Activated CD4-positive, alpha-beta T cell treated with anti-CD3 and anti-CD28 coated beads, Interleukin-2, amount 10 ng/mL, durations not matched to agents 24 days and 14 days (primary cell): ENCODE results near the gene STK10. TPM values are rescaled to one million over a fixed set of nuclear protein-coding genes. Genes with fewer than 3 reads are reported as not detected.
A peak's percentile ranks its signal among the peaks of the same experiment; 100 is the strongest.
"Not testable (repeated sequence)": the region's sequence is repeated elsewhere in the genome, so short reads cannot be mapped to it uniquely, and the experiment has no call there.

Experiments
- DNase-seq: peaks from one replicate; pipeline ENCODE4 v3.0.0; 2022
- H3K27ac Mint-ChIP-seq: one replicate; pipeline ENCODE4 v1.8.0; 2022; ENCODE audit warnings: mild to moderate bottlenecking, mixed read lengths
- H3K27me3 Mint-ChIP-seq: one replicate; pipeline ENCODE4 v1.8.0; 2022; ENCODE audit warnings: mixed read lengths
- H3K36me3 Mint-ChIP-seq: one replicate; pipeline ENCODE4 v1.8.0; 2022; ENCODE audit warnings: low read depth, mild to moderate bottlenecking, mixed read lengths
- H3K4me1 Mint-ChIP-seq: one replicate; pipeline ENCODE4 v1.8.0; 2021; ENCODE audit warnings: mixed read lengths
- H3K4me3 Mint-ChIP-seq: one replicate; pipeline ENCODE4 v1.8.0; 2022; ENCODE audit warnings: mild to moderate bottlenecking, moderate library complexity, mixed read lengths
- H3K9me3 Mint-ChIP-seq: one replicate; pipeline ENCODE4 v1.8.0; 2021; ENCODE audit warnings: mixed read lengths
- intact Hi-C: fragments of 100-400 bp; cut with micrococcal nuclease; formaldehyde crosslinking; loops from one replicate; pipeline ENCODE4 v1.15.1; 2023
- total RNA-seq: library from RNA; stranded (reverse); gene quantifications from 2 replicates; pipeline ENCODE4 v1.2.3, GENCODE V29; 2022

Gene STK10
- total RNA-seq, 1 donor from 2014 or later, result 87.9 TPM

DNA sequence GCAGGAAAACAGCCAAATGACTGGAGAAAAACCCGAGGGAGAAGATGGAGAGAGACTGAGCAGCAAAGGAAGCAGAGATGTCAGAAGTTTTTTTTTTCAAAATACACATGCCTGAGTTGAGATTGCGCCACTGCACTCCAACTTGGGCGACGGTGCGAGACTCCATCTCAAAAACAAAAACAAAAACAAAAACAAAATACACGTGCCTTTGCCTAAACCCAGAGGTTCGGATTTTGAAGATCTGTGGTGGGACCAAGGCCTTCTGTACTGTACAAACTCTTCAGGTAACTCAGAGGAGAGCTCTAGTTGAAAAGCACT is 142.8 kb downstream of the STK10 start:
- H3K27ac Mint-ChIP-seq, result no peak overlapping the region
- no peak overlapping the region for H3K4me3 Mint-ChIP-seq
- intact Hi-C loops, result no loop called here
- no peak for DNase-seq
- no peaks in the 10 kb centered on the region for H3K9me3 Mint-ChIP-seq
- H3K4me1 Mint-ChIP-seq, result peaks cover 9% of the 10 kb centered on the region
- peaks cover 32% of the 10 kb centered on the region for H3K36me3 Mint-ChIP-seq
- no peaks in the 10 kb centered on the region for H3K27me3 Mint-ChIP-seq

DNA sequence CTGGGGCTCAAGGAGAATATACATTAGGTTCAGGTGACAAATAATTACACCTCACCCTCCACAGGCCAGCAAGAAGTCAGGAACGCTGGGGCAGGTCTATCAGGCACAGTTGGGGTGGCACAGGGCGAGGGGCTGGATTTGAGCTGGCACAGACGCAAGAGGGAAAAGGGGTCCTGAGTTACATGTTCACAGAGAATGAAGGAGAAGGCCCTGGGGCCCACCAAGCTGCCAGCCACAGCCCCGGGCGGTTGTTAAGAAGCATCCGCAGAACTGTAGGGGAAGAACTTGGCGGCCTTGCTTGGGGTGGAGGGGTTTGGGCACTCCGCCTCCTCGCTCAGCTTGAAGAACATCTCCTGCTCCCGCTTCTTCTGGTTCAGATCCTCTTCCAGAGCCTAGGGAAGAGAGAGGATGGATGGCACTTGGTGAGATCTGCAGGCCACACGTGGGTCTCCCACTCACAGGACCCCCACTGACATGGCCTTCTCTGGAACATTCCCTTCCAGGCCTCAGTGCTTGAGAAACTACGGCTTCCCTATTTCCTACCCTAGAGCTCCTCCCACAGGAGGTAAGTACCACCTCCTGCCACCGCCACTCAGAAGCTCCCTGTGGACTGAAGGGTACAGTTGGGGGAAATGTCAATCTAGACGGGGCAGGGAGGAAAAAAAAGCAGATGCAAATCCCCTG is 143.3 kb downstream of the STK10 start:
- no peak overlapping the region for H3K27ac Mint-ChIP-seq
- no peaks in the 10 kb centered on the region for H3K27me3 Mint-ChIP-seq
- DNase-seq, result no peak
- intact Hi-C loops, result no loop called here
- H3K4me3 Mint-ChIP-seq, result no peak overlapping the region
- H3K4me1 Mint-ChIP-seq, result peaks cover 12% of the 10 kb centered on the region
- H3K9me3 Mint-ChIP-seq, result no peaks in the 10 kb centered on the region
- H3K36me3 Mint-ChIP-seq, result peaks cover 29% of the 10 kb centered on the region

DNA sequence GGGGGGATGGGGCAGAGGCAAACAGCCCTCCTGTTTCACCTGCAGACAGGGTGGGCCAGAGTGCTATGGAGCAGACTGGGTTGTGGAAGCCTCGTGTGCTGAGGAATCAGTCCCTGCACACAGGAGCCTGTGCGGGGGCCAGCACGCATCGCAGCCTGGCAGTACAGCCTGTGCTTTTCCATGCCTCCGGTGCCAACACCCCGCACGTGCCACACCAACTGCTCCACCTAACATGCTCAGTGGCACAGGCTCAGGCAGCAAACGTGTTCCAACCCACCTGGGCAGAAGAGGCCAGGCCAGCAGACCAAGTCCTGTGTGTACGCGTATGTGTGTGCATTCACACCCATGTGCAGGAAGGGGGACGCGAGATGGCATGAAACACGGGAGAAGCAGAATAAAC is 144.2 kb downstream of the STK10 start:
- intact Hi-C loops, result no loop called here
- no peak overlapping the region for H3K27ac Mint-ChIP-seq
- H3K9me3 Mint-ChIP-seq, result no peaks in the 10 kb centered on the region

DNA sequence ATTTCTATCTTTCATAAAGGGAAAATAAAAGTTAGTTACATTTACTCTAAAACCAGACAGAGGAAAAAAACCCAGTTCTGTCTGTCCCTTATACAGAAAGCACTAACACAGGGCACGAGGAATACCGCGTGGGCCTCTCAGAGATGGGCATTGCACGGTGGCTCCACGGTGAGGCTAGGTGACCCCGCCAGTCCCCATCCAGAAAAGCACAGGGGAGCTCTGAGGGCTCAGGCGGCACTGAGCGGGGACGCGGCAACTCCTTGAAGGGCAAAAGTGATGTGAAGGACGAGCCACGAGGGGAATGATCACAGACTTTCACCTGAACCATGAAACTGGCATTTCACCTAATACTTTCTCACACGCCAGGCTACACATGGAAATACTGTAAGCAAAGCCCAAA is 145.8 kb downstream of the STK10 start:
- H3K4me1 Mint-ChIP-seq, result peaks cover 7% of the 10 kb centered on the region
- H3K27me3 Mint-ChIP-seq, result no peaks in the 10 kb centered on the region
- no peak overlapping the region for H3K4me3 Mint-ChIP-seq
- H3K9me3 Mint-ChIP-seq, result no peaks in the 10 kb centered on the region
- intact Hi-C loops, result no loop called here
- H3K27ac Mint-ChIP-seq, result no peak overlapping the region
- H3K36me3 Mint-ChIP-seq, result peaks cover 18% of the 10 kb centered on the region
- no peak for DNase-seq

More for the DNA sequence above, 144.2 kb downstream of the STK10 start:
- Mint-ChIP-seq H3K36me3 (peaks cover 24% of the 10 kb centered on the region), H3K4me3 (no peak overlapping the region), H3K4me1 (peaks cover 12% of the 10 kb centered on the region), H3K27me3 (no peaks in the 10 kb centered on the region)
- DNase-seq, result no peak

DNA sequence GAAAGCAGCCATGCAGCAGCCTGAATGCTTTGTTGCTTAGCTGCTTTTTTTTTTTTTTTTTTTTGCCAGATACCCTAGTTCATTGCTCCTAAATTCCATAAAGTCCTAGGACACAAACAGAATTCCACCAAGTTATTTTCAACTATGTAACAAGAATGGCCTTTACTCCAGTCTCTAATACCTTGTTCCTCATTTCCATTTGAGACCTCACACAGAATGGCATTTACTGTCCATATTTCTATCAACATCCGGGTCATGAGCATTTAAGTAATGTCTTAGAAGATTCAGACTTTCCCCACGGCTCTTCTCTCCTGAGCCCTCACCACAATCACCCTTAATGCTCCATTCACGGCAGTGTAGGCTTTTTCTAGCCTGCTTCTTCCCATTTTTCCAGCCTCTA is 149.9 kb downstream of the STK10 start:
- H3K36me3 Mint-ChIP-seq, result peaks cover 1% of the 10 kb centered on the region
- H3K9me3 Mint-ChIP-seq, result no peaks in the 10 kb centered on the region
- DNase-seq, result no peak
- no peak overlapping the region for H3K4me3 Mint-ChIP-seq
- no peak overlapping the region for H3K27ac Mint-ChIP-seq
- H3K27me3 Mint-ChIP-seq, result no peaks in the 10 kb centered on the region
- H3K4me1 Mint-ChIP-seq, result peaks cover 15% of the 10 kb centered on the region
- intact Hi-C loops, result no loop called here

DNA sequence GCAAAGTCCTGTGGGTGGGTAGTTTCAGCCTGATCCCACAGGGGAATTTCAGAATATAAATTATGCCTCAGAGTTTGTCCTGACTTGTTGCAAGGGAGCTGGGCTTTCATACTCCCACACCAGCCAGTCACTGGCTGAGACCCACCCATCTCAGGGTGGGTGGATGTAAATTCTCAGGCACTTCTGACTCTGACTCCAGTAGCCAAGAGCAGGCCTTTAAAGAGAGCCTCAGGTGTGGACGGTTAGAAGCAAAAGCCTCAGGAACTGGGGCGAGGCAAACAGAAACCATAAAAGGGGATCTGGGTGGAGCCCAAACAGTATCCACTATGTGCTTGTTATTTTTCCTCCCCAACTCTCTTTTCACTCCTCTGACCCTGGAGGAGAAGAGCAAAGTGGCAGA is 153.0 kb downstream of the STK10 start:
- Mint-ChIP-seq H3K27ac (peak overlapping the region; percentile 39), H3K9me3 (peaks cover 15% of the 10 kb centered on the region), H3K4me3 (peak overlapping the region; percentile 31), H3K27me3 (no peaks in the 10 kb centered on the region), H3K36me3 (peaks cover 2% of the 10 kb centered on the region), H3K4me1 (peaks cover 12% of the 10 kb centered on the region)
- DNase-seq, result no peak
- intact Hi-C loops, result loop anchor here (1.0 kb wide), 1 partner anchor 74 kb away; no protein-coding TSS in a partner anchor

DNA sequence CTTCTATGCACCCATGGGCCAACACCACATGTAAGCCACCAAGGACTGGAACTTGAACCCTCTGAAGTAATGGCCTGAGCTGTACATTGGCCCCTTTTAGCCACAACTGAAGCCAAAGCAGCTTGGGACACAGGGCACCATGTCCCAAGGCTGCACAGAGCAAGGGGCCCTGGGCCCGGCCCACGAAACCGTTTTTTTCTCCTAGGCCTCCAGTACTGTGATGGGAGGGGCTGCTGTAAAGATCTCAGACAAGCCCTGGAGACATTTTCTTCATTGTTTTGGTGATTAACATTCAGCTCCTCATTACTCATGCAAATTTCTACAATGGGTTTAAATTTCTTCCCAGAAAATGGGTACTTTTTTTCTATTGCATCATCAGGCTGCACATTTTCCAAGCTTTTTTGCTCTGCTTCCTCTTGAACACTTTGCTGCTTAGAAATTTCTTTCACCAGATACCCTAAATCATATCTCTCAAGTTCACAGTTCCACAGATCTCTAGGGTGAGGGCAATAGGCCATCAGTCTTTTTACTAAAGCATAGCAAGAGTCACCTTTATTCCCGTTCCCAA is 156.0 kb downstream of the STK10 start:
- DNase-seq, result no peak
- no peaks in the 10 kb centered on the region for H3K27me3 Mint-ChIP-seq
- H3K4me1 Mint-ChIP-seq, result peaks cover 11% of the 10 kb centered on the region
- peaks cover 2% of the 10 kb centered on the region for H3K36me3 Mint-ChIP-seq
- H3K4me3 Mint-ChIP-seq, result no peak overlapping the region
- peaks cover 15% of the 10 kb centered on the region for H3K9me3 Mint-ChIP-seq
- intact Hi-C loops, result no loop called here
- H3K27ac Mint-ChIP-seq, result no peak overlapping the region

DNA sequence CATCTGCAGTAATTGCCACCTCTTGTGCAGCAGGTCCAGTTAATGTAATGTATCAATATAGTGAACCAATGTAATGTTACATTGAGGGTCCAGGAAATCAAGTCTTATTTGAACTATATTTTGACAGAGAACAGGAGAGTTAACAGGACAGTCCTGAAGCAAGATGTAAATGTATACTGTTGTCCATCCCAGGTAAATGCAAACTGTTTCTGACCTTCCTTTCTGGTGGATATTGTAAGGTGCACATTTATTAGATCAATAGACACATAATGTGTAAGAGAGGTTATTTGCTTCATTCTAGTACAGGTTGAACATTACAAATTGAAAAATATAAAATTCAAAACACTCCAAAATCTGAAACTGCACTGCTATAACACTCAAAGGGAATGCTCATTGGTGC is 158.1 kb downstream of the STK10 start:
- Mint-ChIP-seq H3K36me3 (peaks cover 2% of the 10 kb centered on the region), H3K27me3 (no peaks in the 10 kb centered on the region), H3K9me3 (peaks cover 15% of the 10 kb centered on the region), H3K27ac (no peak overlapping the region), H3K4me1 (peaks cover 4% of the 10 kb centered on the region), H3K4me3 (no peak overlapping the region)
- intact Hi-C loops, result no loop called here
- no peak for DNase-seq

DNA sequence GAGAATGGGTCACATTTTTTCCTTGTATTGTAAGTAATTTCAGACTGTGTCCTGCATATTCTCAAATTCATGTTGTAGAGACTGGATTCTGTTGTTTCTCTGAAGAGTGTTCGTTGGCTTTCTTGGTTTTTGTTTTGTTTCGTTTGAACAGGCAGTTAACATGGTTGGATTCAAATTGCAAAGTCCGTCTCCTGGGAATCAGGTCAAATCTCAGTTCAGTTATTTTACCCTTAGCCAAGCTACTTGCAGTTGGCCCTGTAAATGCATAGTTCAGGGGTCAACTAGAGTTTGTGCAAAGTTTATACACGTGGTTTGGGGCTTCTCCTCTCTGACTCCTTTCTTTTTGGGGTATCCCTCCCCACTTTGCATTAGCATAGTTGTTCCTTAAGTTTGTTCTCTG is 159.9 kb downstream of the STK10 start:
- DNase-seq, result no peak
- Mint-ChIP-seq H3K4me1 (no peaks in the 10 kb centered on the region), H3K27me3 (no peaks in the 10 kb centered on the region), H3K9me3 (peaks cover 15% of the 10 kb centered on the region), H3K27ac (no peak overlapping the region), H3K4me3 (no peak overlapping the region), H3K36me3 (peaks cover 2% of the 10 kb centered on the region)
- intact Hi-C loops, result no loop called here

DNA sequence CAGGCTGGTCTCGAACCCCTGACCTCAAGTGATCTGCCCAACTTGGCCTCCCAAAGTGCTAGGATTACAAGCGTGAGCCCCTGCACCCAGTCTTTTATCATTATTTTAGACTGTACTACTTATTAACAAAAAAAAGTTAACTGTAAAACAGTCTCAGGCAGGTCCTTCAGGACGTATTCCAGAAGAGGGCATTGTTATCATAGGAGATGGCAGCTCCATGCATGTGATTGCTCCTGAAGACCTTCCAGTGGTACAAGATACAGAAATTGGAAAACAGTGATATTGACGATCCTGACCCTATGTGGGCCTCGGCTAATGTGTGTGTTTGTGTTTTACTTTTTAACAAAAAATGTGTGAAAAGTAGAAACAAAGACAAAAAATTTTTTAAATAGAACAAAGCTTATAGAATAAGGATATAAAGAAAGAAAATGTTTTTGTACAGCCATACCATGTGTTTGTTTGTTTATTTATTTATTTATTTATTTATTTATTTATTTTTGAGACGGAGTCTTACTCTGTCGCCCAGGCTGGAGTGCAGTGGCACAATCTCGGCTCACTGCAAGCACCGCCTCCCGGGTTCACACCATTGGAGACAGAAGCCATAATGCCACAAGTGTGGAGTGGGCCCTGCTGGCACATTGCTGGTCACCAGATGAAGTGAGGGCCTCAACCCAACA is 167.8 kb downstream of the STK10 start:
- DNase-seq, H3K27ac Mint-ChIP-seq, H3K36me3 Mint-ChIP-seq, intact Hi-C loops, H3K4me1 Mint-ChIP-seq, H3K9me3 Mint-ChIP-seq, H3K27me3 Mint-ChIP-seq, H3K4me3 Mint-ChIP-seq: not testable (repeated sequence)

DNA sequence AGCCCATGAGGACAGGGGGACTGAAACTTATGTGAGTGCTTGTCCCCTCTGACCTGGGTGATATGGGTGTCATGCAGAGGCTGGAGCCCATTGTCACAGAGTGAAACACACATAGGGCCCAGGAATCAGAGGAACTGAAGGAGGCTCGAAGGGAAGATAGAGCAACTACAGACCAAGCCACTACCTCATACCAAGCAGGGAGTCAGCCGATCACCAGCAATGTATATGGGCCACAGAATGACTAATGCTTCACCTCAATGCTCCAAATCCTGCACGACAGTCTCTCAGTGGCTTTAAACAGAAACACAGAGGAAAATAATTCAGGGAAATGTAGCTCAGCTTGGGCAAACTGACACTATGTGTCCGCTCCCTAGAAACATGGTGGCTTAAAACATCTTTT is 172.7 kb downstream of the STK10 start:
- H3K27ac Mint-ChIP-seq, result no peak overlapping the region

DNA sequence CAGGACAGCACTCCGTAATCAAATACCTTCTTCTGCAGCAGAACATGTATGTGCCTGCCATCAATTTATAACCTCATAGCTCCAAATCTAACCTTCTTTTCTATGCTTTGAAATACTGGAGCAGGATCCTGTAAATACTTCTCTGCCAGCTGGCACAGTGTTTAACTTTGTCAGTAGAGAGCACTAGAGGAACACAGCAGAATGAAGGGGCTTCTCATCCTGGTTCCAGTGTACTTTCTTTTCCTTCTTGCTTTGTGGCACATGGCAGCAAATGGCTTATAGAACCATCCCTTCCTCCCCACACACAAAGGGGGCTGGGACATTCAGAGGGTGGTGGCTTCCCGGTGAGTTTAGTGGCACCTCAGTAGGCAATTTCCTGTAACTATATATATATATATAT is 177.7 kb downstream of the STK10 start:
- peaks cover 19% of the 10 kb centered on the region for H3K4me1 Mint-ChIP-seq
- intact Hi-C loops, result no loop called here
- no peak for DNase-seq
- H3K36me3 Mint-ChIP-seq, result peaks cover 10% of the 10 kb centered on the region
- H3K4me3 Mint-ChIP-seq, result no peak overlapping the region
- no peaks in the 10 kb centered on the region for H3K9me3 Mint-ChIP-seq
- no peaks in the 10 kb centered on the region for H3K27me3 Mint-ChIP-seq
- no peak overlapping the region for H3K27ac Mint-ChIP-seq

More for the DNA sequence above, 172.7 kb downstream of the STK10 start:
- no peak overlapping the region for H3K4me3 Mint-ChIP-seq
- no peak for DNase-seq
- intact Hi-C loops, result no loop called here
- no peaks in the 10 kb centered on the region for H3K9me3 Mint-ChIP-seq
- no peaks in the 10 kb centered on the region for H3K27me3 Mint-ChIP-seq
- H3K4me1 Mint-ChIP-seq, result peaks cover 5% of the 10 kb centered on the region
- H3K36me3 Mint-ChIP-seq, result no peaks in the 10 kb centered on the region

DNA sequence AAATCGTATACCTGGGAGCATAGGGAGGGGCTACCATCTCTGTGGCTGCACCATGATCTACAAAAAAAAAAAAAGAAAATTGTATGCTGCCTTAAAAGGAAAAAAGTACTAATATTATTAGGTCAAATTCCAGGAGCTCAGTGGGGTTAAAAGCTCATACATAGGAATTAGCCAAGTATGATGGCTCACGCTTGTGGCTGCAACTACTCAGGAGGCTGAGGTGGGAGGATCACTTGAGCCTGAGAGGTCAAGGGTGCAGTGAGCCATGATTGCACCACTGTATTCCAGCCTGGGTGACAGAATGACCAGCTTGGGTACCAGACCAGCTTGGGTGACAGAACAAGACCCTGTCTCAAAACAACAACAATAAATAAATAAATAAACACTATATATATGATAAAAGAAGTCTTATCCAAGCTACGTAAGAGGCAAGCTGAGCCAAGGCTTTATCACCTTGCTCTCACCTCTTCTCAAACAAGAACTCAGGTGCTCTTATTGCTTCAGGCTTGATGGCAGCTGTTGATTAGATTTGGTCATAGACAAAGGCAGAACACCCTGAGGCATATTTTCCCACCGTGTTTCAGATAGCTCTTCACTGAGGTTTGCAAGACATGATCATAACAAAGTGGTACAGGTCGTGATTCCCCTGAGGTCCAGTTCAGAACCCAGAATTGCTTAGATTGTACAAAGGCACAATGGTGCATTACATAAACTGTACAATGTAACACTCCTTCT is 178.3 kb downstream of the STK10 start:
- H3K27me3 Mint-ChIP-seq, result no peaks in the 10 kb centered on the region
- H3K36me3 Mint-ChIP-seq, result peaks cover 15% of the 10 kb centered on the region
- DNase-seq, result no peak
- H3K27ac Mint-ChIP-seq, result no peak overlapping the region
- intact Hi-C loops, result no loop called here
- H3K4me3 Mint-ChIP-seq, result no peak overlapping the region
- no peaks in the 10 kb centered on the region for H3K9me3 Mint-ChIP-seq
- peaks cover 23% of the 10 kb centered on the region for H3K4me1 Mint-ChIP-seq

DNA sequence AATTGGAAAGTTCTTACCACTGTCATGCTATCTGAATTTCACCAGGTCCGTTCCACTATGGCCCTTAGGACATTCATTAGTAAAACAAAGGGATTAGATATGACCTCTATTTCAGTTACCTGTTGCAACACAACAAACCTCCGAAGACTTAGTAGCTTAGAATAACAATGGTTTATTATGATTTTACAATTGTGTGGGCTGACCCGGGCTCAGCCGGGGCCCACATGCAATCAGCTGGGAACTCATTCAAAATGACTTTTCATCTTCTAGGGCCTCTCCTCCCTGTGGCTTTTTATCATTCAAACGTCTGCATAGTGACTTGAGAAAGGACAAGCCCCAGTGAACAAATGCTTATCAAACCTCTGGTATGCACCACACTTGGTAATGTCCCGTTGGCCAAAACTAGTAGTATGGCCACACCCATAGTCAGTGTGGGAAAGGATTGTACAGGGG is 179.3 kb downstream of the STK10 start:
- intact Hi-C loops, result no loop called here
- H3K4me1 Mint-ChIP-seq, result peaks cover 26% of the 10 kb centered on the region
- DNase-seq, result no peak
- H3K9me3 Mint-ChIP-seq, result no peaks in the 10 kb centered on the region
- no peak overlapping the region for H3K27ac Mint-ChIP-seq
- H3K36me3 Mint-ChIP-seq, result peaks cover 16% of the 10 kb centered on the region
- H3K27me3 Mint-ChIP-seq, result no peaks in the 10 kb centered on the region
- no peak overlapping the region for H3K4me3 Mint-ChIP-seq
